ENCODE results near the gene PRDX1. TPM values are rescaled to one million over a fixed set of nuclear protein-coding genes. Genes with fewer than 3 reads are reported as not detected.
A peak's percentile ranks its signal among the peaks of the same experiment; 100 is the strongest.

PRDX1 gene
- total and polyA plus RNA-seq, 2 of the 8 experiments (the other 6 are each of a cell fraction or from before 2014, with no cell fraction given), result 1,165 to 1,418 TPM

DNA sequence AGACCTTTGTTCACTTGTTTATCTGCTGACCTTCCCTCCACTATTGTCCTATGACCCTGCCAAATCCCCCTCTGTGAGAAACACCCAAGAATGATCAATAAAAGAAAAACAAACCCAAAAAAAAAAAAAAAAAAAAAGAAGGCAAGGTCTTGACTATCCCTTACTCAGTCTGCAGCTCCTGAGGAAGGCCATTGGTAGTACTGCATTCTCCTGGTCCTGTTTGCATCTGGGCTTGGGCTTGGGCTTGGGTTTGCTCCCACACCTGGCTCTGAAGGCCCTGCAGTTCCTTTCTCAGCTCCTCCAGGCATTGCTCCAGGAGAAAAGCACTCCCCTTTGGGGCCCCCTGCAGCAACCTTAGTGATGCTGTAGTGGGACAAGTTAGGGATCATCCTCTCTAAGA, 23.4 kb downstream of the PRDX1 start:
- no peak overlapping the region for H2BK15ac ChIP-seq (ENCODE audit: low read length)
- H3K23me2 ChIP-seq (ENCODE audit: low read depth, low read length), result peaks cover 4% of the 10 kb centered on the region
- no peak overlapping the region for H3K4me3 ChIP-seq (ENCODE audit: extremely low read depth in 1 of 4, insufficient read depth in 2 of 4, low read depth in 3 of 4, low read length in 4 of 4)
- H3K23ac ChIP-seq (ENCODE audit: insufficient read length), result no peak overlapping the region
- no peak overlapping the region for H2AK5ac ChIP-seq (ENCODE audit: low read depth, low read length)
- no peaks in the 10 kb centered on the region for H3K79me1 ChIP-seq (ENCODE audit: low read depth, low read length)
- H3K9me3 ChIP-seq (ENCODE audit: insufficient read depth in 2 of 2, low read depth in 1 of 2, low read length in 1 of 2), result peaks cover 0 to 10% of the 10 kb centered on the region in 2 experiments; a peak in 2 of 4 replicates
- no peak overlapping the region for H3K56ac ChIP-seq (replicated peaks; ENCODE audit: insufficient read length, low read depth, low read length)
- no peak overlapping the region for H4K5ac ChIP-seq (ENCODE audit: insufficient read length, low read depth, low read length)
- H2BK5ac ChIP-seq (ENCODE audit: low read depth, low read length), result no peak overlapping the region
- no peaks in the 10 kb centered on the region for H3K27me3 ChIP-seq (replicated peaks in 1 of 4; ENCODE audit: control insufficient read depth in 3 of 4, extremely low read depth in 1 of 4, insufficient read depth in 3 of 4, low read length in 3 of 4)
- no peak overlapping the region for H3K4ac ChIP-seq (replicated peaks; ENCODE audit: insufficient read length, low read depth, low read length)
- H3K4me1 ChIP-seq (replicated peaks in 1 of 4; ENCODE audit: control insufficient read depth in 3 of 4, insufficient read depth in 4 of 4, low read length in 3 of 4), result peaks cover 0 to 10% (median 3%) of the 10 kb centered on the region in 4 experiments; a peak in 6 of 7 replicates
- DNase-seq (ENCODE audit: low read depth in 1 of 2, low spot score in 2 of 2) (no peak), FAIRE-seq (no peak)
- TF ChIP-seq RBBP5 (IDR thresholded peaks at IDR 0.05; ENCODE audit: borderline replicate concordance, low read depth, low read length) (no peak), POU5F1 (IDR thresholded peaks at IDR 0.05; ENCODE audit: low read depth, low read length) (no peak), RAD21 (IDR thresholded peaks at IDR 0.05 in 1 of 2, conservative IDR thresholded peaks at IDR 0.05 in 1 of 2; ENCODE audit: low read depth in 2 of 2, low read length in 2 of 2) (no peak), CTBP2 (IDR thresholded peaks at IDR 0.05; ENCODE audit: borderline replicate concordance, insufficient read depth, insufficient read length, low read length) (no peak)
- H4K8ac ChIP-seq (ENCODE audit: extremely low read depth, insufficient read depth, low read length), result no peak overlapping the region
- no peaks in the 10 kb centered on the region for H3K36me3 ChIP-seq (ENCODE audit: control insufficient read depth in 2 of 4, insufficient read depth in 4 of 4, low read length in 3 of 4)
- no peak overlapping the region for H2BK20ac ChIP-seq (ENCODE audit: low read length)
- peaks cover 0 to 13% of the 10 kb centered on the region in 2 experiments; a peak in 2 of 4 replicates for H3K79me2 ChIP-seq (ENCODE audit: control insufficient read depth in 1 of 2, insufficient read depth in 2 of 2, low read length in 2 of 2)
- H2BK12ac ChIP-seq (ENCODE audit: low read depth, low read length), result no peak overlapping the region
- no peak overlapping the region for H3K14ac ChIP-seq (ENCODE audit: insufficient read length)
- H3K18ac ChIP-seq (ENCODE audit: extremely low read depth, low read length), result no peak overlapping the region
- no peak overlapping the region for H3K9ac ChIP-seq (replicated peaks in 1 of 4; ENCODE audit: extremely low read depth in 1 of 4, low read depth in 3 of 4, low read length in 3 of 4)
- no peak overlapping the region for H4K91ac ChIP-seq (replicated peaks; ENCODE audit: insufficient read length, low read length)
- no peak overlapping the region for H2AFZ ChIP-seq (ENCODE audit: low read length)
- CTCF ChIA-PET (ENCODE audit: partially characterized antibody), result interaction anchor here (0.6 to 2.8 kb wide), 4 partner anchors 28 to 138 kb away, joined by 3 to 9 read pairs (median 4); no protein-coding TSS in a partner anchor
- no peak overlapping the region for H2BK120ac ChIP-seq (replicated peaks; ENCODE audit: low read depth, low read length)
- H4K20me1 ChIP-seq (replicated peaks in 1 of 2; ENCODE audit: control insufficient read depth in 1 of 2, insufficient read depth in 2 of 2, low read length in 2 of 2), result no peaks in the 10 kb centered on the region
- H3K27ac ChIP-seq (ENCODE audit: low read depth, low read length), result no peak overlapping the region
- POLR2A ChIA-PET (ENCODE audit: partially characterized antibody), result interaction anchor here (0.6 to 16.2 kb wide), 8 partner anchors 7 to 679 kb away, joined by 3 to 429 read pairs (median 16); partner anchors contain the start of genes HPDL, PRDX1 and TESK2
- peak overlapping the region; percentile 10 to 84; a peak in 1 of 4 replicates for H3K4me2 ChIP-seq (ENCODE audit: insufficient read depth in 1 of 2, low read depth in 2 of 2, low read length in 2 of 2)

Measured in H1 (cell line).